ENCODE results near the gene DACH2.

GRCh38 chrX:86696951-86697350 is 548.7 kb downstream of the DACH2 start:
- TF ChIP-seq POLR2A (IDR thresholded peaks at IDR 0.05) (no peak), CTCF (IDR thresholded peaks at IDR 0.05) (no peak)

All from lower leg skin (tissue), 3 donors.